Measurements from ENCODE around the gene SLC39A3. TPM values are rescaled to one million over a fixed set of nuclear protein-coding genes. Genes with fewer than 3 reads are reported as not detected.

SLC39A3 gene
- total and polyA plus RNA-seq, 5 donors from 2014 or later = 14.6 to 41.8 (median 35.2) TPM

DNA sequence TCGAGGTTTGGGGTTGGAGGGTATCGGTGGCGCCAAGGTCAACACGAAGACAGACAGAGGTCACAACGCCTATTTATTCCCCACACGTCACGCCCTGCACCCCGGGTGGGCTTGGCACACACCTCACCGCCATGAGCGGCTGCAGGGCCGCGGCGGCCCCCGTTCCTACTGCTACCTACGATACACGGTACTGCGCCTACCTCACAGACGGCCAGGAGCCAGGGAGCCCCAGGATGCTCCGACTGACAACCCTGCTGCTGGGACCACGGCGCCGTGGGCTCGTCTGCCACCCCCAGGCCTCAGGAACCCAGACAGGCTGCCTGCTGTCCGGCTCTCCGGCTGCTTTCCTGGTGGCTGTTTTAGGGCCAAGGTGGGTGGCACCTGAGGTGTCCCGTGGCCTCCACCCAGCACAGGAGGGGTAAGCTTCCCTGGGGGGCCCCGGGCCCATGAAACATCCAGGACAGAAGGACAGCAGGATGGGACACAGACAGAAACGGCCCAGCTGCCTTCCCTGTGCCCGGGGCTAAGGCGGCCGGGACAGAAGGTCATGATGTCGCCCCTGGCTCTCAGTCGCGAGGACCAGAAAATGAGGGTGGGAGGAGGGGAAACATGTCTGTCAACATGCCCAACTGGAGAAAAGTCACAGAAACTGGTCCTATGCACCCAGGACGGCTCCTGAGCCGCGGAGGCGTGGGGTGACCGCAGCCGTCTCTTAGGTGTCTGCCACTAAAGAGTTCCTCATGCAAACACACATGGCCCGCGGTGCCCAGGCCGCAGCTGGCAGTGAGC lies 15.0 kb upstream of the SLC39A3 start:
- ATAC-seq (ENCODE audit: low read depth in 2 of 2) (no peak), DNase-seq (no peak)
- Mint-ChIP-seq H3K9me3 (no peaks in the 10 kb centered on the region), H3K27ac (peak overlapping the region in 1 of 3 donors; percentile 76), H3K4me1 (peaks cover 0 to 2% (median 0%) of the 10 kb centered on the region in 4 donors), H3K4me3 (no peak overlapping the region), H3K27me3 (no peaks in the 10 kb centered on the region), H3K36me3 (peaks cover 15% of the 10 kb centered on the region)
- H3K4me1 ChIP-seq (ENCODE audit: control insufficient read depth, insufficient read depth, low read length, poor library complexity, severe bottlenecking) = no peaks in the 10 kb centered on the region
- H3K36me3 ChIP-seq (ENCODE audit: control insufficient read depth, insufficient read depth, low read length) = peaks cover 9% of the 10 kb centered on the region
- no peak overlapping the region for H3K27ac ChIP-seq (ENCODE audit: insufficient read depth, low read length, poor library complexity, severe bottlenecking)
- H3K4me3 ChIP-seq (ENCODE audit: low read depth, low read length) = no peak overlapping the region
- no peaks in the 10 kb centered on the region for H3K27me3 ChIP-seq (ENCODE audit: control insufficient read depth, insufficient read depth, low read length)
- H3K9me3 ChIP-seq (ENCODE audit: control insufficient read depth in 2 of 2, low read length in 2 of 2) = no peaks in the 10 kb centered on the region

DNA sequence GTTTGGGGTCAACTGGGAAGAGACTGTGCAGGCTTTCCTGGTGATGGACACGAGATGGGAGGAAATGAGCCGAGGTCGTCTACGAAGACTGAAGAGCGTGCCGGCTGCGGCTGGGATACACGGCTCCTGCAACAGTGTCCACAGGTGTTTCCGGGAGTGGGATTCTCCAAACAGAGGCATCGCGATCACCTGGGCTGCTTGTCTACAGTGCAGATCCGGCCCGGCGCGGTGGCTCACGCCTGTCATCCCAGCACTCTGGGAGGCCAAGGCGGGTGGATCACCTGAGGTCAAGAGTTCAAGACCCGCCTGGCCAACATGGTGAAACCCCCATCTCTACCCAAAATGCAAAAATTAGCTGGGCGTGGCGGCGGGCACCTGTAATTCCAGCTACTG lies 11.6 kb upstream of the SLC39A3 start:
- Histone ChIP-seq H3K27ac (ENCODE audit: insufficient read depth, low read length, poor library complexity, severe bottlenecking) (no peak overlapping the region), H3K27me3 (ENCODE audit: control insufficient read depth, insufficient read depth, low read length) (no peaks in the 10 kb centered on the region), H3K9me3 (ENCODE audit: control insufficient read depth in 2 of 2, low read length in 2 of 2) (no peaks in the 10 kb centered on the region), H3K36me3 (ENCODE audit: control insufficient read depth, insufficient read depth, low read length) (peaks cover 5% of the 10 kb centered on the region), H3K4me1 (ENCODE audit: control insufficient read depth, insufficient read depth, low read length, poor library complexity, severe bottlenecking) (peaks cover 4% of the 10 kb centered on the region), H3K4me3 (ENCODE audit: low read depth, low read length) (no peak overlapping the region)
- Mint-ChIP-seq H3K36me3 (peaks cover 5% of the 10 kb centered on the region), H3K4me1 (peaks cover 0 to 4% (median 0%) of the 10 kb centered on the region in 4 donors), H3K27ac (no peak overlapping the region), H3K9me3 (no peaks in the 10 kb centered on the region), H3K27me3 (peaks cover 9% of the 10 kb centered on the region), H3K4me3 (no peak overlapping the region)
- DNase-seq (no peak), ATAC-seq (ENCODE audit: low read depth in 2 of 2) (no peak)

DNA sequence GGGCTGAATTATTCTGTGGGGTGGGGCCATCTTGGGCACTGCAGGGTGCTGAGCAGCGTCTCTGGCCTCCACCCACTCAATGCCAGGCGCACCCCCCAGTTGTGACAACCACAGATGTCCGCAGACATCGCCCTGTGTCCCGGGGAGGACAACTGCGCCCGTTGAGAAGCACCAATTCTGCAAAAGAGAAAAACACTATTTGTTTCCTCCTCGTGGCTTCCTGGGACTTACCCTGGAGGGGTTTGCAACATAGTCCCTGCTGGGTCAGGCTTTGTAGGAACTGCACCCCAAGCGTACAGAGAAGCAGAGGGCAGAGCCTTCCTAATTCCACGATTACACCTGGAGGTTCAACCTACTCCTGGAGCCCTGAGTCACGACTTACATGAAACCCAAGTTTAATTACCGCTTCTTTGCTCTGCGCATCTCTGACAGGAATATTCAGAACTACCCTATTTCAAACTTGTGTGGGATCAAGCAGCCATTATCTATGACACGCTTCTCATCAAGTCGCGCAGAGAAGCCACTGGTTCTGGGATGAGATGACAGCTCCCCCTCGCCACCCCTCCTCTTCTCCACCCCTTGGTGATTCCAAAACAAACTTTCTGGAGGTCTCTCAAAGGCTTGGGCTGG lies 11.1 kb upstream of the SLC39A3 start:
- H3K4me1 ChIP-seq (ENCODE audit: control insufficient read depth, insufficient read depth, low read length, poor library complexity, severe bottlenecking) = peaks cover 4% of the 10 kb centered on the region
- H3K27ac Mint-ChIP-seq = no peak overlapping the region
- no peaks in the 10 kb centered on the region for H3K27me3 ChIP-seq (ENCODE audit: control insufficient read depth, insufficient read depth, low read length)
- no peaks in the 10 kb centered on the region for H3K36me3 Mint-ChIP-seq
- no peaks in the 10 kb centered on the region for H3K9me3 ChIP-seq (ENCODE audit: control insufficient read depth in 2 of 2, low read length in 2 of 2)
- no peak overlapping the region for H3K27ac ChIP-seq (ENCODE audit: insufficient read depth, low read length, poor library complexity, severe bottlenecking)
- peaks cover 5% of the 10 kb centered on the region for H3K36me3 ChIP-seq (ENCODE audit: control insufficient read depth, insufficient read depth, low read length)
- H3K4me1 Mint-ChIP-seq = peaks cover 0 to 4% (median 0%) of the 10 kb centered on the region in 4 donors
- H3K27me3 Mint-ChIP-seq = peaks cover 9% of the 10 kb centered on the region
- no peak overlapping the region for H3K4me3 ChIP-seq (ENCODE audit: low read depth, low read length)
- H3K4me3 Mint-ChIP-seq = no peak overlapping the region
- no peak for ATAC-seq (ENCODE audit: low read depth in 2 of 2)
- no peaks in the 10 kb centered on the region for H3K9me3 Mint-ChIP-seq
- no peak for DNase-seq

DNA sequence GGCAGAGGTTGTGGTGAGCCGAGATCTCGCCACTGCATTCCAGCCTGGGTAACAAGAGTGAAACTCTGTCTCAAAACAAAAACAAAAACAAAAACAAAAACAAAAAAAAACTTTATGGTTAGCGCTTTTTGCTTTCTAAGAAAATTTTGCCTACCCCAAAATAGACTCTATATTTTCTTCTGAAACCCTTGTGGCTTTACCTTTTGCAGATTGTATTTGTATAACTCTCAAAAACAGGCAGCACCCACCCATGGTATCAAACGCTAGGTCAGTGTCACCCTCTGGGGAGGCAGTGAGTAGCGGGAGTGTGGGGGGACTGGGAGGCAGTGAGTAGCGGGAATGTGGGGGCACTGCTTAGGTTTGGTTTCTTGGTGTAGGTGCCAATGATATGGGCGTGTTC lies 7.5 kb upstream of the SLC39A3 start:
- H3K4me3 Mint-ChIP-seq = no peak overlapping the region
- no peaks in the 10 kb centered on the region for H3K9me3 Mint-ChIP-seq
- H3K36me3 ChIP-seq (ENCODE audit: control insufficient read depth, insufficient read depth, low read length) = no peaks in the 10 kb centered on the region
- H3K27ac Mint-ChIP-seq = no peak overlapping the region
- H3K4me1 Mint-ChIP-seq = peaks cover 0 to 4% (median 0%) of the 10 kb centered on the region in 4 donors
- peaks cover 16% of the 10 kb centered on the region for H3K27me3 Mint-ChIP-seq
- no peaks in the 10 kb centered on the region for H3K9me3 ChIP-seq (ENCODE audit: control insufficient read depth in 2 of 2, low read length in 2 of 2)
- no peaks in the 10 kb centered on the region for H3K27me3 ChIP-seq (ENCODE audit: control insufficient read depth, insufficient read depth, low read length)
- DNase-seq (no peak), ATAC-seq (ENCODE audit: low read depth in 2 of 2) (no peak)
- H3K27ac ChIP-seq (ENCODE audit: insufficient read depth, low read length, poor library complexity, severe bottlenecking) = no peak overlapping the region
- H3K36me3 Mint-ChIP-seq = no peaks in the 10 kb centered on the region
- H3K4me3 ChIP-seq (ENCODE audit: low read depth, low read length) = no peak overlapping the region
- peaks cover 4% of the 10 kb centered on the region for H3K4me1 ChIP-seq (ENCODE audit: control insufficient read depth, insufficient read depth, low read length, poor library complexity, severe bottlenecking)

DNA sequence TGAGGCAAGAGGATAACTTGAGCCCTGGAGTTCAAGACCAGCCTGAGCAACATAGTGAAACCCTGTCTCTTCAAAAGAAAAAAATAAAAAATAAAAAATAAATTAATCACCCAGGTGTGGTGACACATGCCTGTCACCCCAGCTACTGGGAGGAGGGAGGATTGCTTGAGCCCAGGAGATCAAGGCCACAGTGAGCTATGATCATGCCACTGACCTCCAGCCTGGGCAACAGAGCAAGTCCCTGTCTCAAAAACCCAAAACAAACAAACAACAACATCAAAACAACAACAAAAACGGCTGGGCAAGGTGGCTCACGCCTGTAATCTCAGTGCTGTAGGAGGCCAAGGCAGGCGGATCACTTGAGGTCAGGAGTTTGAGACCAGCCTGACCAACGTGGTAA lies 4.3 kb upstream of the SLC39A3 start:
- Mint-ChIP-seq H3K4me1 (peaks cover 0 to 13% (median 6%) of the 10 kb centered on the region in 4 donors), H3K36me3 (no peaks in the 10 kb centered on the region), H3K27me3 (peaks cover 26% of the 10 kb centered on the region), H3K9me3 (no peaks in the 10 kb centered on the region), H3K4me3 (no peak overlapping the region), H3K27ac (no peak overlapping the region)
- ATAC-seq (ENCODE audit: low read depth in 2 of 2) = no peak
- Histone ChIP-seq H3K36me3 (ENCODE audit: control insufficient read depth, insufficient read depth, low read length) (no peaks in the 10 kb centered on the region), H3K4me1 (ENCODE audit: control insufficient read depth, insufficient read depth, low read length, poor library complexity, severe bottlenecking) (peaks cover 13% of the 10 kb centered on the region), H3K27me3 (ENCODE audit: control insufficient read depth, insufficient read depth, low read length) (no peaks in the 10 kb centered on the region), H3K9me3 (ENCODE audit: control insufficient read depth in 2 of 2, low read length in 2 of 2) (no peaks in the 10 kb centered on the region), H3K27ac (ENCODE audit: insufficient read depth, low read length, poor library complexity, severe bottlenecking) (no peak overlapping the region), H3K4me3 (ENCODE audit: low read depth, low read length) (no peak overlapping the region)
- no peak for DNase-seq

DNA sequence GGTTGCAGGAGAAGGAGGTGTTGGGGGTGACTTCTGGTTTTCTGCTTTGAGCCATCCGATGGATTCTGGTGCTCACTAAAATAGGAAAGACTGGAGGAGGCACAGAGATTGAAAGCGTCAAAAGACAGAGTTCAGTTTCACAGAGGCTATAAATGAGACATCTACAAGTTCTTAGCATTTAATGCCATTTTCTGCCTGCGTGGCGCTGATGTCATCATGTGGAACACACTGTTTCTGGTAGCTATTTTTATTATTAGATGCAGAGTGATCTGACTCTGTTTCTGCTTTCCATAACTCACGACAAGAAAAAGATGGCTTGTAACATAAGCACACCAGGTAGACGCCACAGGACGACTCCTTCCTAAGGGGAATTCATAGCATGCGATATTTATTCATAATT lies 3.3 kb upstream of the SLC39A3 start:
- peaks cover 24% of the 10 kb centered on the region for H3K27me3 Mint-ChIP-seq
- no peak overlapping the region for H3K4me3 ChIP-seq (ENCODE audit: low read depth, low read length)
- no peaks in the 10 kb centered on the region for H3K9me3 ChIP-seq (ENCODE audit: control insufficient read depth in 2 of 2, low read length in 2 of 2)
- no peaks in the 10 kb centered on the region for H3K27me3 ChIP-seq (ENCODE audit: control insufficient read depth, insufficient read depth, low read length)
- H3K9me3 Mint-ChIP-seq = no peaks in the 10 kb centered on the region
- peak overlapping the region in 1 of 3 donors; percentile 4 for H3K27ac Mint-ChIP-seq
- no peak overlapping the region for H3K27ac ChIP-seq (ENCODE audit: insufficient read depth, low read length, poor library complexity, severe bottlenecking)
- H3K4me1 ChIP-seq (ENCODE audit: control insufficient read depth, insufficient read depth, low read length, poor library complexity, severe bottlenecking) = peaks cover 14% of the 10 kb centered on the region
- no peaks in the 10 kb centered on the region for H3K36me3 ChIP-seq (ENCODE audit: control insufficient read depth, insufficient read depth, low read length)
- no peak for DNase-seq
- H3K36me3 Mint-ChIP-seq = peaks cover 2% of the 10 kb centered on the region
- H3K4me3 Mint-ChIP-seq = no peak overlapping the region
- peaks cover 0 to 18% (median 10%) of the 10 kb centered on the region in 4 donors for H3K4me1 Mint-ChIP-seq
- ATAC-seq (ENCODE audit: low read depth in 2 of 2) = no peak

DNA sequence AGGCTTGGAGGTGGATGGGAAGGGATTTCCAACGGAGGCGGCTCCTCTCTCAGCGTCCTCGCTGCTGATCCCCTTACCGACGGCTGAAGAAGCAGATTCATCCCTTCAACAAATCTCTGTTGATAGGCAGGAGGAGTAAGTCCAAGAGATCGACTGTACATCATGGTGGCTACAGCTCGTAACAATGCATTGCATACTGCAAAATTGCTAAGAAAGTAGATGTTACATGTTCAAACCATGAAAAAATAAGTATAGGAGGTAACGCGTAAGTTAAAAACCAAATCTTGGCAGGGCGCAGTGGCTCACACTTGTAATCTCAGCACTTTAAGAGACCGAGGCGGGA lies 468 bp upstream of the SLC39A3 start:
- Mint-ChIP-seq H3K27ac (no peak overlapping the region), H3K9me3 (no peaks in the 10 kb centered on the region), H3K4me1 (peaks cover 0 to 22% (median 11%) of the 10 kb centered on the region in 4 donors), H3K4me3 (peak overlapping the region; percentile 86 to 90 (median 88)), H3K36me3 (peaks cover 21% of the 10 kb centered on the region), H3K27me3 (peaks cover 17% of the 10 kb centered on the region)
- no peak overlapping the region for H3K27ac ChIP-seq (ENCODE audit: insufficient read depth, low read length, poor library complexity, severe bottlenecking)
- DNase-seq = no peak
- H3K36me3 ChIP-seq (ENCODE audit: control insufficient read depth, insufficient read depth, low read length) = peaks cover 10% of the 10 kb centered on the region
- no peak for ATAC-seq (ENCODE audit: low read depth in 2 of 2)
- H3K9me3 ChIP-seq (ENCODE audit: control insufficient read depth in 2 of 2, low read length in 2 of 2) = no peaks in the 10 kb centered on the region
- H3K4me1 ChIP-seq (ENCODE audit: control insufficient read depth, insufficient read depth, low read length, poor library complexity, severe bottlenecking) = peaks cover 14% of the 10 kb centered on the region
- peak overlapping the region; percentile 15 for H3K4me3 ChIP-seq (ENCODE audit: low read depth, low read length)
- H3K27me3 ChIP-seq (ENCODE audit: control insufficient read depth, insufficient read depth, low read length) = no peaks in the 10 kb centered on the region
